K562 (cell line): ENCODE measurements around the gene TARS3. TPM values are rescaled to one million over a fixed set of nuclear protein-coding genes. Genes with fewer than 3 reads are reported as not detected.

ENCODE experiments used
- ASH1L ChIP-seq: fragments of 450-650 bp; IDR thresholded peaks from 2 replicates; pipeline ENCODE4 v1.6.1; 2018; ENCODE audit warnings: borderline replicate concordance, mild to moderate bottlenecking, low read depth; ENCODE audit not compliant: partially characterized antibody
- ATF1 ChIP-seq, 2 experiments: fragments of 450-650 bp in 1 of 2; IDR thresholded peaks; 2 replicates each; pipeline ENCODE4 v1.6.1; 2016; ENCODE audit warnings: missing compliant biosample characterization in 1 of 2, missing genetic modification characterization in 1 of 2
- ELF1 ChIP-seq: fragments of 200-800 bp; sonication (Bioruptor generic); IDR thresholded peaks from 2 replicates; pipeline ENCODE4 v1.6.1; 2016; ENCODE audit warnings: missing genetic modification characterization, missing compliant biosample characterization
- ELF2 ChIP-seq: fragments of 250-450 bp; sonication (Bioruptor Pico); IDR thresholded peaks from 2 replicates; pipeline ENCODE4 v1.5.0; 2021; ENCODE audit warnings: mild to moderate bottlenecking
- FOXA1 ChIP-seq: fragments of 450-650 bp; IDR thresholded peaks from 2 replicates; pipeline ENCODE4 v1.6.1; 2016; ENCODE audit warnings: mild to moderate bottlenecking, borderline replicate concordance
- GATAD2A ChIP-seq: fragments of 450-650 bp; IDR thresholded peaks from 2 replicates; pipeline ENCODE4 v1.6.1; 2017
- HDAC3 ChIP-seq: fragments of 450-650 bp; IDR thresholded peaks from 2 replicates; pipeline ENCODE4 v1.6.1; 2018; ENCODE audit warnings: borderline replicate concordance, mild to moderate bottlenecking, moderate library complexity; ENCODE audit not compliant: partially characterized antibody
- HNRNPK ChIP-seq: fragments of 200-400 bp; formaldehyde crosslinking; IDR thresholded peaks from one replicate; pipeline ENCODE4 v1.6.1; 2018; ENCODE audit warnings: mild to moderate bottlenecking, low read depth, low read length; ENCODE audit not compliant: poor library complexity, severe bottlenecking
- HNRNPLL ChIP-seq: fragments of 200-400 bp; formaldehyde crosslinking; IDR thresholded peaks from 2 replicates; pipeline ENCODE4 v1.6.1; 2017; ENCODE audit warnings: low read length, low read depth, mild to moderate bottlenecking; ENCODE audit not compliant: poor library complexity, severe bottlenecking
- HSF4 ChIP-seq: fragments of 250-450 bp; sonication (Bioruptor Pico); IDR thresholded peaks from 2 replicates; pipeline ENCODE4 v2.1.2; 2022; ENCODE audit warnings: mild to moderate bottlenecking, moderate library complexity, borderline replicate concordance
- KAT8 ChIP-seq: fragments of 450-650 bp; IDR thresholded peaks from 2 replicates; pipeline ENCODE4 v1.6.1; 2016; ENCODE audit warnings: low read depth, mild to moderate bottlenecking
- KDM4B ChIP-seq, 2 experiments: fragments of 450-650 bp in 1 of 2; sonication (generic) in 1 of 2; IDR thresholded peaks; 2 replicates each; pipeline ENCODE4 v1.6.1; 2016 to 2017; ENCODE audit warnings: borderline replicate concordance in 2 of 2, antibody characterized with exemption in 1 of 2, low read depth in 1 of 2, mild to moderate bottlenecking in 1 of 2
- KLF16 ChIP-seq: IDR thresholded peaks from 2 replicates; pipeline ENCODE4 v1.6.1; 2016; ENCODE audit warnings: antibody characterized with exemption
- LARP7 ChIP-seq: fragments of 450-650 bp; IDR thresholded peaks from 2 replicates; pipeline ENCODE4 v1.6.1; 2016
- MCM2 ChIP-seq: fragments of 450-650 bp; IDR thresholded peaks from 2 replicates; pipeline ENCODE4 v1.6.1; 2017; ENCODE audit warnings: low read depth, mild to moderate bottlenecking
- NFE2L1 ChIP-seq: fragments of 450-650 bp; IDR thresholded peaks from 2 replicates; pipeline ENCODE4 v1.6.1; 2016; ENCODE audit warnings: missing genetic modification characterization, low read depth, mild to moderate bottlenecking, missing compliant biosample characterization, moderate library complexity, borderline replicate concordance
- NRF1 ChIP-seq, 2 experiments: fragments of 450-650 bp; IDR thresholded peaks in 1 of 2; conservative IDR thresholded peaks in 1 of 2; 2 replicates each; pipeline ENCODE4 v1.6.1; 2014; ENCODE audit warnings: mild to moderate bottlenecking in 2 of 2
- SIRT6 ChIP-seq: IDR thresholded peaks from one replicate; pipeline ENCODE4 v1.6.1; 2012; ENCODE audit warnings: low read depth, mild to moderate bottlenecking, control low read depth, inconsistent platforms, low read length, moderate library complexity
- SMAD1 ChIP-seq: fragments of 150-350 bp; IDR thresholded peaks from 2 replicates; pipeline ENCODE4 v1.6.1; 2014; ENCODE audit warnings: low read length, low read depth; ENCODE audit not compliant: partially characterized antibody
- SNIP1 ChIP-seq: fragments of 450-650 bp; IDR thresholded peaks from 2 replicates; pipeline ENCODE4 v1.7.1; 2017; ENCODE audit warnings: low read depth, mild to moderate bottlenecking
- TAF15 ChIP-seq: fragments of 200-400 bp; formaldehyde crosslinking; IDR thresholded peaks from 2 replicates; pipeline ENCODE4 v1.6.1; 2017; ENCODE audit warnings: mild to moderate bottlenecking, low read depth, low read length, moderate library complexity
- TAL1 ChIP-seq: fragments of 450-650 bp; IDR thresholded peaks from 2 replicates; pipeline ENCODE4 v1.6.1; 2016; ENCODE audit warnings: mild to moderate bottlenecking
- ZEB2 ChIP-seq: fragments of 450-650 bp; IDR thresholded peaks from 2 replicates; pipeline ENCODE4 v1.6.1; 2016
- ZNF354B ChIP-seq: fragments of 250-450 bp; sonication (Bioruptor Pico); IDR thresholded peaks from 2 replicates; pipeline ENCODE4 v1.4.0; 2020
- ZNF551 ChIP-seq: fragments of 250-450 bp; sonication (Bioruptor Pico); IDR thresholded peaks from 2 replicates; pipeline ENCODE4 v1.5.0; 2021; ENCODE audit warnings: mild to moderate bottlenecking, moderate library complexity
- ZNF76 ChIP-seq: fragments of 250-450 bp; sonication (Bioruptor Pico); IDR thresholded peaks from 2 replicates; pipeline ENCODE4 v1.4.0; 2020; ENCODE audit warnings: mild to moderate bottlenecking, moderate library complexity, borderline replicate concordance
- polyA plus RNA-seq, 8 experiments: library from polyadenylated mRNA; depleted of rRNA in 4 of 8; stranded (reverse) in 5 of 8; unstranded in 3 of 8; fragments of >200 nt; fragmentation: Nextera tagmentation in 2 of 8; fragmentation: Illumina TruSeq in 1 of 8; extraction: Ambion mirVana in 2 of 8; extraction: Trizol in 1 of 8; gene quantifications; 2 replicates each; pipeline versions ENCODE4 v1.2.1 to v1.2.3, GENCODE V29; 2011 to 2014; ENCODE audit warnings: inconsistent platforms in 1 of 8, missing spikeins in 1 of 8
- total RNA-seq, 7 experiments: library from RNA; depleted of rRNA in 6 of 7; stranded (reverse); fragments of >200 nt in 6 of 7; fragmentation: Illumina TruSeq in 2 of 7; extraction: Trizol in 2 of 7; gene quantifications; 2 replicates each; pipeline versions ENCODE4 v1.2.1 to v1.2.3, GENCODE V29; 2011 to 2021; ENCODE audit warnings: low replicate concordance in 1 of 7
- TF ChIP-seq, protein P1 (sequence below): fragments of 250-450 bp; sonication (Bioruptor Pico); IDR thresholded peaks from 2 replicates; pipeline ENCODE4 v1.8.0; 2022; ENCODE audit warnings: moderate library complexity, mild to moderate bottlenecking, inconsistent platforms
- TF ChIP-seq, protein P2 (sequence below), 2 experiments: fragments of 450-650 bp in 1 of 2; IDR thresholded peaks; 2 replicates each; pipeline ENCODE4 v1.6.1; 2011 to 2017; ENCODE audit warnings: low read depth in 2 of 2, antibody characterized with exemption in 1 of 2, borderline replicate concordance in 1 of 2, low read length in 1 of 2, mild to moderate bottlenecking in 1 of 2, mixed read lengths in 1 of 2; ENCODE audit not compliant: control insufficient read depth in 1 of 2

Gene TARS3
- total and polyA plus RNA-seq, 9 of the 15 experiments (the other 6 are each of a cell fraction or from before 2014, with no cell fraction given), result 2.1 to 14.7 (median 9.8) TPM

DNA sequence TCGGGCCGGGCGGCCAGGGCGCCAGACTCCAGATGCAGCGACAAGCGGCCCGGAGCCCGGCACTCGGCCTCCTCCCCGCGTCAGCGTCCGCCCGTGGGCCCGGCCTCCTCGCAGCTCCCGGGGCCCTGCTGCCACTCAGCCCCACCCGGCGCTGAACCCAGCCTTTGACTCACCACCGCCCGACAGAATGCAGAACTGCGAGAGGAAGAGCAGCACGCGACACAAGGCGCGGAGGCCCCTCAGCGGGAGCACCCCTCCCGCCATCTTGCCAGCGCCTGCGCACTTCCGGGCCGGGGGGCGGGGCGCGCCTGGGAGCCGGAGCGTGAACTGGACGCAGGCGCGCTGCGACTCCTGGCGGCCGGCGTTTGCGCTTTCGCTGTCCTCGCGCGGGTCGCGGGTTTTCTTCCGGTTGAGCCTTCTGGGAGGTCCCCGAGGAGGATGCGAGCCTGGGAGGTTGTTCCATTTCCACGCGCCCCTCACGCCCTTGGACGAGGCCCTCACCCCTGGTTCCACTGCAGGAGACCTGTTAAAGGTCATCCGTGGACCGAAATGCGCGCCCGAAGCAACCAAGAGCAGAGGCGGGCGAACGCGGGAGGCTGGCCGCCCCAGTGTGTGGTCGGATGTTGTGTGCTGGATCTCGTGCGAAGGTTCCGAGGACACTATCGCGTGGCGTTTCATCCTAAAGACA lies 72.0 kb downstream of the TARS3 start, which contains the start of gene TM2D3 (continued):
- no peak for TF ChIP-seq SIRT6
- TF ChIP-seq HDAC3, result no peak
- no peak for TF ChIP-seq ZNF354B (CRISPR knock-in tag)
- TF ChIP-seq ATF1 (CRISPR knock-in tag; IDR thresholded peaks at IDR 0.05), result 0 out of 2 replicates have a peak, but pooled peaks have one; percentile 2
- TF ChIP-seq ATF1 (tag; IDR thresholded peaks at IDR 0.05), result peak; percentile 90
- TF ChIP-seq GATAD2A, result no peak
- TF ChIP-seq, protein P1, sequence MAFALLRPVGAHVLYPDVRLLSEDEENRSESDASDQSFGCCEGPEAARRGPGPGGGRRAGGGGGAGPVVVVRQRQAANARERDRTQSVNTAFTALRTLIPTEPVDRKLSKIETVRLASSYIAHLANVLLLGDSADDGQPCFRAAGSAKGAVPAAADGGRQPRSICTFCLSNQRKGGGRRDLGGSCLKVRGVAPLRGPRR (CRISPR knock-in tag), result no peak
- no peak for TF ChIP-seq KDM4B (IDR thresholded peaks at IDR 0.05; ENCODE audit: borderline replicate concordance in 2 of 2, low read depth in 1 of 2)
- peak; percentile 95 for TF ChIP-seq NRF1 (conservative IDR thresholded peaks at IDR 0.05 in 1 of 2, IDR thresholded peaks at IDR 0.05 in 1 of 2)
- no peak for TF ChIP-seq KLF16
- no peak for TF ChIP-seq LARP7
- TF ChIP-seq, protein P2, sequence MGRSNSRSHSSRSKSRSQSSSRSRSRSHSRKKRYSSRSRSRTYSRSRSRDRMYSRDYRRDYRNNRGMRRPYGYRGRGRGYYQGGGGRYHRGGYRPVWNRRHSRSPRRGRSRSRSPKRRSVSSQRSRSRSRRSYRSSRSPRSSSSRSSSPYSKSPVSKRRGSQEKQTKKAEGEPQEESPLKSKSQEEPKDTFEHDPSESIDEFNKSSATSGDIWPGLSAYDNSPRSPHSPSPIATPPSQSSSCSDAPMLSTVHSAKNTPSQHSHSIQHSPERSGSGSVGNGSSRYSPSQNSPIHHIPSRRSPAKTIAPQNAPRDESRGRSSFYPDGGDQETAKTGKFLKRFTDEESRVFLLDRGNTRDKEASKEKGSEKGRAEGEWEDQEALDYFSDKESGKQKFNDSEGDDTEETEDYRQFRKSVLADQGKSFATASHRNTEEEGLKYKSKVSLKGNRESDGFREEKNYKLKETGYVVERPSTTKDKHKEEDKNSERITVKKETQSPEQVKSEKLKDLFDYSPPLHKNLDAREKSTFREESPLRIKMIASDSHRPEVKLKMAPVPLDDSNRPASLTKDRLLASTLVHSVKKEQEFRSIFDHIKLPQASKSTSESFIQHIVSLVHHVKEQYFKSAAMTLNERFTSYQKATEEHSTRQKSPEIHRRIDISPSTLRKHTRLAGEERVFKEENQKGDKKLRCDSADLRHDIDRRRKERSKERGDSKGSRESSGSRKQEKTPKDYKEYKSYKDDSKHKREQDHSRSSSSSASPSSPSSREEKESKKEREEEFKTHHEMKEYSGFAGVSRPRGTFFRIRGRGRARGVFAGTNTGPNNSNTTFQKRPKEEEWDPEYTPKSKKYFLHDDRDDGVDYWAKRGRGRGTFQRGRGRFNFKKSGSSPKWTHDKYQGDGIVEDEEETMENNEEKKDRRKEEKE (IDR thresholded peaks at IDR 0.05; ENCODE audit: borderline replicate concordance in 1 of 2, control insufficient read depth in 1 of 2, low read depth in 2 of 2, low read length in 1 of 2), result no peak
- no peak for TF ChIP-seq FOXA1
- no peak for TF ChIP-seq HNRNPK
- no peak for TF ChIP-seq MCM2
- TF ChIP-seq SNIP1, result no peak
- no peak for TF ChIP-seq ZNF551 (CRISPR knock-in tag)
- no peak for TF ChIP-seq SMAD1
- no peak for TF ChIP-seq ASH1L
- TF ChIP-seq HNRNPLL, result peak; percentile 77
- TF ChIP-seq ZEB2, result no peak
- TF ChIP-seq ELF1 (tag), result peak; percentile 95
- no peak for TF ChIP-seq TAL1
- no peak for TF ChIP-seq HSF4
- no peak for TF ChIP-seq TAF15
- no peak for TF ChIP-seq KAT8
- peak; percentile 94 for TF ChIP-seq ELF2 (CRISPR knock-in tag)
- no peak for TF ChIP-seq ZNF76 (CRISPR knock-in tag)
- no peak for TF ChIP-seq NFE2L1 (tag)
